ENCODE data around the gene ULBP1.
"Not testable (repeated sequence)": the region's sequence is repeated elsewhere in the genome, so short reads cannot be mapped to it uniquely, and the experiment has no call there.

ULBP1 gene

DNA sequence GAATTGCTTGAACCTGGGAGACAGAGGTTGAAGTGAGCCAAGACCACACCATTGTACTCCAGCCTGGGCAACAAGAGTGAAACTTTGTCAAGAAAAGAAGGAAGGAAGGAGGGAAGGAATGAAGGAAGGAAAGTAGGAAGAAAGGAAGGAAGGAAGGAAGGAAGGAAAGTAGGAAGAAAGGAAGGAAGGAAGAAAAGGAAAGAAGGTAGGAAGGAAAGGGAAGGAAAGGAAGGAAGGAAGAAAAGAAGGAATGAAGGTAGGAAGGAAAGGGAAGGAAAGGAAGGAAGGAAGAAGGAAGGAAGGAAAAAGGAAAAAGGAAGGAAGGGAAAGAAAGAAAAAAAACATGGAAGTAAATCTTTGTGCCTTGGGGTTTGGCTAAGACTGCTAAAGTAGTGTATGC, 11.7 kb downstream of the ULBP1 start:
- DNase-seq (ENCODE audit: low spot score) = no peak

DNA sequence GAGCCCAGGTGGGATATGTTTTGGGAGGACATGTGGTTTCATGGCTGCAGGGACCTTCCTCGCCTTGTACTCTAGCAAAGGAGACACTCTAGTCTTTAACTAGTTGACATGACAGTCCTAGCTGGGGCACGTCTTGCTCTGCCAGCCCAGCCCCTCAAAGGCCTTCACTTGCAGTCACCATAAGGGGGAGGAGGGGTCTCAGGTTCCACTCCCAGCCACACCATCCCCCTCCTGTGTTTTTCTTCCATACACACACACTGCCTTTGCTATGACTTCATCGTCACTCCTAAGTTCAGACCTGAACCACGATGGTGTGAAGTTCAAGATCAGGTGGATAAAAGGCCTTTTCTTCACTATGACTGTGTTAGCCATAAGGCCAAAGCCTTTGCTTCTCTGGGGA, 13.5 kb downstream of the ULBP1 start:
- no peak for DNase-seq (ENCODE audit: low spot score)

DNA sequence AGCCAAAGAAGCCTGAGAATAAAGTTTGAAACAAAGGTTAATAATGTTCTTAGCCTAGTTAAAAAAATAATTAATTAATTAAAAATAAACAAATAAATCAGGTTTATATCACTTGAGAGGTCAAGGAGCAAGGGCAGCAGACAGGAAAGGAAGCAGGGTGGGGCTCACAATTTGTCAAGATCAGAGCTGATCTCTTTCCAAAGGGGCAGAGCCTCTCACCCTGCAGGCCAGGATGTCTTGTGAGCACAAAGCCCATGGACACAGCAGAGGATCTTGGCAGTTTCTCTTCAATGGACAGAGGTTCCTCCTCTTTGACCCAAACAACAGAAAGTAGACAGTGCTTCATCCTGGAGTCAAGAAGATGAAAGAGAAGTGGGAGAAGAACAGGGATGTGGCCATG, 14.9 kb downstream of the ULBP1 start:
- DNase-seq (ENCODE audit: low spot score) = no peak

DNA sequence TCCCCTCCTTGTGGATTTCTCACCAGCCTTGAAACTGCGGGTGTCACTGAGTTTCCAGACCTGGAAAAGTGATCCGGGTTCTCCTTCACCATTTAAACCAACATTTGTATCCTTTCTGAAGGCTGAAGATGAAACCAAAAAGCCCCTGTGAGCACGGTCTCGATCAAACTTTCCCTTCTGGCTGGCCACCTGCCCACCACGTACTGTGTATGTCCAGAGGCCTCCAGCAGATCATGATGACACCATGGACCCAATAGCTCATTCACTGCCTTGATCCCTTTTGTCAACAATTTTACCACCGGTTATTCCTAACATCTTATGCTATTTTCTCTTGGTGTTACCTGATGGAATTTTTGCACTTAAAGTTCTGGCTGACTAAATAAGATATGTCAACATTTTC, 15.6 kb downstream of the ULBP1 start:
- no peak for DNase-seq (ENCODE audit: low spot score)

DNA sequence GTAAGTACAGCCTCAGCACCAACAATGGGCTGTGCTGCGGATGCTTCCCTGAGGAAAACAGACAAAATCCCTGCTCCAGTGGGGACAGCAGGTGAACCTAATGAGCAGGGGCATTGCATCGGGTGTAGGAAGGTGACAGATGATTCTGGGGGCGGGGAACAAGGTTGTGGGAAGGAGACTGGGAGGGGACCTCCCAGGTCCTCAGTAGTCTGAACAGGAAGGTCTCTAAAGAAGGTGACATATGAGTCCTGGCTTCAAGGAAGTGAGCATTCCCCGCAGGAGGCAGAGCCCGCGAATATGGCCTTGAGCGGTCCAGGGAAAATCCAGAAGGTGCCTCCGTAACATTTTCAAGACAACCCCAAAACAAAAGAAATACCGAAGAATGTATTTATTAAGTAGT, 19.4 kb downstream of the ULBP1 start:
- DNase-seq (ENCODE audit: low spot score) = no peak

DNA sequence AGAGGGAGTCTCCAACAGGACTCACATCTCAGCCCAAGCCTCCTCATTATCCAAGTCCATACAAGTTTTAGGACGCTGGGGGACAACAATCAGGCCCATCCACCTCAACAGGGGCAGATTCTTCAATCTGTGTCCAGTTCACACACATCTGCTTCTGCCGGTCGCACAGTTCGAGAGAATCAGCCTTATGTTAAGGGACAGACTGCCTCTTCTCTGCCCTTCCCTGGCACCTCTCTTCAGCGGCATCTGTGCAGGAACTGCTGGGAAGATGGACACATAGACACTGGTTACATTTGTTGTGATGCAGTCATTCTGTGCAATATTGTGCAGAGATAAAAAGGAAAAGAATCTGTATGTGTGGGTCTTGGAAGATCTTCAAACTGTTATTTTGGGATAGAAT, 21.0 kb downstream of the ULBP1 start:
- no peak for DNase-seq (ENCODE audit: low spot score)

DNA sequence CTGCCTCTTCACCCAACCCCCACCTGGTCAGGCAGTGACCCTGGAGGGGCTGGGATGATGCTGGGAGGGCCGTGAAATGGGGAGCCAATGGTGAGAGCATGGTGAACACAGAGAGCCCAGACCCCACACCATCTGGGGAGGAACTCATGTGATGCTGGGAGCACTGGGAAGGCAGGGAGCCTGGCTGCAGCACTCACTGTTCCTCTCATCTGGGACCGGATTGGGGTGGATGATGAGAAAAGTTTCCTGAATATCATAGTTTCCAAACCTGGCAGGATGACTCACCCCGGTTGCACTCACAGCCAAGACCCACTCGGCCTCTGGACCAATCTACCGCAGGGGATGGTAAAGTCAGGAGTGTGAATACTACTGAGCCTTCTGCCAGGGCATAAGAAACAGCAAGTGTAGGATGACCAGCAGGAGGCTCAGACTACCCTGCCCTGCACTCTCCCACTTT, 21.8 kb downstream of the ULBP1 start:
- DNase-seq (ENCODE audit: low spot score) = no peak

DNA sequence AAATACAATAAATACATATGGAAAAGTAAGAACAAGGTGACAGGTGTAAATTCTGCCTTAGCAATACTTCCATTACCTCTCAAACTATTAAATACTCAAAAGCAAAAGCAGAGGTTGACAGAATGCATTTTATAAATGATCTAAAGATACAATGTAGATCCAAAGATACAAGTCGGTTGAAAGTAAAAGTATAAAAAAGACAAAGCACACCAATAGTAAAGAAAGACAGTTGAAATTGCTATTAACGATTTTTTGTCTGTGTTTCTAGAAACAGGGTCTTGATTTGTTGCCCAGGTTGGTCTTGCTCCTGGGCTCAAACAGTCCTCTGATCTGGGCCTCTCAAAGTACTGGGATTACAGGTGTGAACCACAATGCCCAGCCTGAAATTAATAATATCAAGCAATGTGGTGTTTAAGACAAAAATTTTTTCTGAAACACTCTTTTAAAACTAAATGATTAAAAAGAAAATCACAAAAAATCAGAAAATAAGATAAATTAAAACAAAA, 23.9 kb downstream of the ULBP1 start:
- no peak for DNase-seq (ENCODE audit: low spot score)

DNA sequence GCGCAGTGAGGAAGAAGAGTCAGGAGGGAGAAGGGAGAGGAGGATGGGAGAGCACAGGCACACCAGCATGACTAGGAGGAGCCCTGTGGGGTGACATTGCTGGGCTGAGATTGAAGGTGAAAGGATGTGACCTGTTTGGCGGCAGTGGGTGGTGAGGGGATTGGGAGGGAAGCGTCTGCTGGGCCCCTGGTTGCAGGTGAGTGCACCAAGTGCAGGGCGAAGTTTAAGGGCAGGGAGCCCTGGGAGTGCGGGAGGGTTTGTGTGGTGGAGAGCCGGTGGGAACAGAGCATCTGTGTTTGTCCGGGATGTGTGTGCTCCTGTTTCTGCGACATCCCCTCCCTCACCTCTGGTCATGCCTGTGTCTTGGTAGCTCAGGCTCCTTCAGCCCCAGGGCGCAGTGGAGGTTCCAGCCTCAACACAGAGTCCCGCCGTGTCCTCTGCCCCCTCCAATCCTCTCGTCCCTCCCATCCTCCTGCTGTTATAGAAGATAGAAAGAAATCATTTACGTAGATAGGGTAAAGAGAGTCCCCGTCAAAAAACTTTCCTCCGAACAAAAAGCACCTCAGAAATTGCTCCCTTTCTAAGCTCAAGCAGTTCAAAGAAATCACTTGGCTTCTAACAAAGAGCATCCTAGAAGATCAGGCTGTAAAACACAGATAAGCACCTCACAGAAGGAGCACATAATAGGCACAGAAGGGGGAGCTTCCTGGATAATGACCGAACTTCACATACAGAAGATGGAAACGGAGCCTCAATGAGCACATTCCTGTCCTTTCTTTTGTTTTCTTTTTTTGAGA, 25.0 kb downstream of the ULBP1 start:
- DNase-seq (ENCODE audit: low spot score) = no peak

DNA sequence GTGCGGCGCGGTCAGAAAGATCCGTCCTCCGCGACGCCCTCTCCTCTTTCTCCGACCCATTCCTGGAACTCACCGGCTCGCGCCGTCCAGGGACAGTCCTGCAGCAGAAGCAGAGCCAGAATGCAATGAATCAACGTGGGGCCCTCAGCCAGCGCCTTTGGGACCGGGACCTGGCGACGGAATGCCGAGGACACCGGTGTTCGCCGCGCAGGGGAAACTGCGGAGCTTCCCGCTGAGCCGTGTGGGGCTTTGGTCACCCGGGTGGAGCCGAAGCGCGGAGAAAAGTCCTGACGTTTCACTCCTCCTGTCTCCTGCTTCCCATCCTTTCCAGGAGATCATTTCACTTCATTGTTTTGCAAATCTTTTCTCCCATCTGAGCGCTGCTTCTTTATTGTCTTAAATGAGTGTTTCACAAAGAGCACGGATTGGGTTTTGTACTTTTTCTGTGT, 26.5 kb downstream of the ULBP1 start:
- DNase-seq (ENCODE audit: low spot score) = no peak

DNA sequence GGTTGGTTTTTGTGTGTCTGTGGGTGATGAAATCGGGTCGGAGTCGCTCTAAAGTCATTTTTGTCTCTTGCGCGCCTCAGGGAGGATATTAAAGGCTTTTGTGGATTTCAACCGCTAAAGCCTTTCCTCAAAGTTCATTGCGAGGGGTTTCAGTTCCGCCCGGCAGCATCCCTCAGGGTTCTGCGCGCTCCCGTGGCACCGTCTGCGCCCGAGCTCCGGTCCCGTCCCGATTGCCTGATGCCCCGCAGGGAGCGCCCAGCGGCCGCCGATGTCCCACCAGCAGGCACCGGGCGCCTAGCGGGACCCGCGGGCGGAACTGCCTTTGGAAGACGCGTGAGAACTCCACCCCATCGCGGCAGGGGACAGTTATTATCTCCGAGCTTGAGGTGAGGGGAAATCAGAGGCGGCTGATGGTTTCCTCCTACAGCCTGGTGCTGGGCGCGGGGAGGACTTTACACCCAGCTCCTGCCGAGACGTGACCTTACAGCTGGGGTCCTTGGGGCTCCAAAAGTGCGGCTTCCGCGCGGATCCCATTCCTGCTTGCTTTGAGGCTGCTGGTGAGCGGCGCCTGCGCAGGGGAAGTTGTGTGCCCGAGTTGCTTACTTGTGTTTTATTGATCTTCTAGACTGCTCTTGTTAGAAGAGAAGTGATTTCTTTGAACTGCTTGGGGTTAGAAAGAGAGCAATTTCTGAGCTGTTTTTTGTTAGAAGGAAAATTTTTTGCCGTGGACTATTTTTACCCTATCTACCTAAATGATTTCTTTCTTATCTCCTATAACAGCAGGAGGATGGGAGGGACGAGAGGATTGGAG, 27.1 kb downstream of the ULBP1 start:
- DNase-seq (ENCODE audit: low spot score) = no peak

DNA sequence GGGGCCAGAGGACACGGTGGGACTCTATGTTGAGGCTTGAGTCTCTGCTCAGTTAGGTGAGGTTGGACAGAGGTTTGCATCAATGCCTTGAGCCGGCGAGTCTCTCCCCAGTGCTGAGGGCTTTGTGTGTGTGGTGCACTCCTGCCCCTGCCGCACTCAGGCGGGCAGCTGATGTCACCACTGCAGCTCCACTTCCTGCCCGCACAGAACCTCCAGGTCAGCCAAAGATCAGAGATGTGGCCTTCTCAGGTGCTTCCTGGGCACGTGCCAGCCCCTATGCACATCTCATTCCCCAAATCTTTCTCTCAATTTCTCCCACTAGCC, 27.7 kb downstream of the ULBP1 start:
- DNase-seq (ENCODE audit: low spot score) = not testable (repeated sequence)

DNA sequence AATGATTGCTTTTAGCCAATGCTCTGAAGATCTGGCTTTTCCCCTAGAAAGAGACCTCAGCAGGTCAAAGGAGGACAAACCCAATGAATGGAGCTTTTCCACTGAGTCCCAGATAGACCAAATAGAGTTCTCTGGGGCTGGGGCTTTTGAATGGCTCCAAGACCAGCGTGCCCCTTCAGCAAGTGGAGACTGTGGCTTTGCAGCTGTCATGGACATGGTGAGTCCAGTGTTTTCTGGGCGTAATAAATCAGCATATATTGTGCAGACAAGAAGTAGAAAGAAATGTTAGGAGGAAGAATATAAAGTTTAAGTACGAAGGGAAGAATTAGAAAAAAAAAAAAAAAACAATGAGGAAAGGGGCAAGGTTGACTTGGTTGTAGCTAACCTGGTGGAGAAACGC, 28.1 kb downstream of the ULBP1 start:
- no peak for DNase-seq (ENCODE audit: low spot score)

DNA sequence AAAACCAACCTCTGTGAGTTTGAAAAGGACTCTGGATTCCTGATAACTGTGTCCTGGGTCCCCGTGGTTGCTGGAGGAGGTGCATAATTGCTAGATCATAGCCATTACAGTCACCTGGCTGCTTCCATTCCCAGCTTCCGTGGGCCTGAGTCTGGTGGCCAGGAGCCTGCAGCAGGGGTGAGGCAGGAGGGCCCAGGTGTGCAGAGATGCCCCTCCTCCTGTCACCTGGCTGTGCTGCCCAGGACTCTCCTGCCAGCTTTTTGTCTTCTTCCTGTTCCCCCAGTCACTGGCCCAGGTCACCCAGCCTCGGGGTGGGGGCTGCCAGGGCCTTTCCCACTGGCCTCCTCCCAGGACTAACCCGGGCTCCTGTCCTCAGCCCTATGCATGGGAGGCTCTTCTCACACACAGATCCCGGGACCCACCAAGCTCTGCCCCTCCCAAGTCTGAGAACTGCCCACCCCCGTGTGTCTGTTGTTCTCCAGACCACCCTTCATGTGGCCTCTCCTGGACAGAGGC, 31.6 kb downstream of the ULBP1 start:
- no peak for DNase-seq (ENCODE audit: low spot score)

DNA sequence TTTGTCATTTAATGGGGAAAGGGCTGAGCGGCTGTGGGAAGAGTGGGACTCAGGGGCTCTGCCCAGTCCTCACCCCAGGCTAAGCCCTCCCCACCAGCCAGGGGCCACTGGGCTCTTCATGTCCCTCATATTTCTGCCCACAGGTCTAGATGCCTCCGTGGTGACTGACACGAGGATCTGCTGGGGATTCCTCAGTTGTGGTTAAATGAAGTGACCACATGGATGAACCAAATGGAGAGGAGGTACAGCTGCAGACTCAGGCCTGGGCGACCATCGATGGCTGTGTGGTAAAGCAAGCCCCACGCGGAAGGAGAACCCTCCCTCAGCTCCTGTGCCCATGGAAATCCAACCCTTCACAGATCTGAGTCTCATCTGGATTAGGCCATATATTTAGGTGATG, 32.2 kb downstream of the ULBP1 start:
- DNase-seq (ENCODE audit: low spot score) = no peak

DNA sequence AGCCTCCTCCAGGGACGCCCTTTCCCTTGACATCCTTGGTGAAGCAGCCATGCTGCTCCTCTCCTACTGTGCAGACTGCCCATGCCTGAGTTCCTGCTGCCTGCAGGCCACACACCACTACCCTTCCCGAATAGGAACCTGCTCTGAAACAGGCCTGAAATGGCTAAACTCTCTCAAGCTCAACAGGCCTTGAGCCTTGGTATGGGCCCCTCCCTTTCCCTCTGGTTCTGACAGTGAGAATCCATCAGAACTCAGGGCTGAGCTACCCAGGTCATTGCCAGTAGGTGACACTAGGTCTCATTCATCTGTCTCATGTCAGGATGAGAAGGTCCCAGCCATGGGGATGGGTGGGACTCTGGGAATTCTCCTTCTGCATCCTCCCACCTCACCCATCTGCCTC, 35.9 kb downstream of the ULBP1 start:
- DNase-seq (ENCODE audit: low spot score) = no peak

DNA sequence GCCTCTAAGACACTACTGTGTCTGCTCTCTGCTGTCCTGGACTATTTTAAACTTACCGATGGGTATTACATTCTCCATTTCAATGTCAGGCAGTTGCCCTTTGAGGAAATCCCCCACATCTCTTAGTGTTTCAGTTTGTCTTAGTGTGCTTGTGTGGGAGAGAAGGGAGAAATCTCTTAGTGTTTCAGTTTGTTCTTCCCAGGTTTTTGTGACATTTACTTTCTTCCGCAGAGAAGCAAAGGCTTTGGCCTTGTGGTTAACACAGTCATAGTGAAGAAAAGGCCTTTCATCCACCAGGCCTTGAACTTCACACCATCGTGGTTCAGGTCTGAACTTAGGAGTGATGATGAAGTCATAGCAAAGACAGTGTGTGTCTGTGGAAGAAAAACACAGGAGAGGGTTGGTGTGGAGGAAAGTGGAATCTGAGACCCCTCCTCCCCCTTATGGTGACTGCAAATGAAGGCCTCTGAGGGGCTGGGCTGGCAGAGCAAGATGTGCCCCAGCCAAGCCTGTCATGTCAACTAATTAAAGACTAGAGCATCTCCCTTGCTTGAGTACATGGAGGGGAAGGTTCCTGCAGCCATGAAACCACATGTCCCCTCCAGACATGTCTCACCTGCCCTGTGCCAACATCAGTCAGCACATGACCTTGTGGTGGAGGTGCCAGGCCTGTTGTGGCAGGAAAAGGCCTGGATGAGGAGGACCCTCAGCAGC, 37.7 kb downstream of the ULBP1 start:
- no peak for DNase-seq (ENCODE audit: low spot score)

DNA sequence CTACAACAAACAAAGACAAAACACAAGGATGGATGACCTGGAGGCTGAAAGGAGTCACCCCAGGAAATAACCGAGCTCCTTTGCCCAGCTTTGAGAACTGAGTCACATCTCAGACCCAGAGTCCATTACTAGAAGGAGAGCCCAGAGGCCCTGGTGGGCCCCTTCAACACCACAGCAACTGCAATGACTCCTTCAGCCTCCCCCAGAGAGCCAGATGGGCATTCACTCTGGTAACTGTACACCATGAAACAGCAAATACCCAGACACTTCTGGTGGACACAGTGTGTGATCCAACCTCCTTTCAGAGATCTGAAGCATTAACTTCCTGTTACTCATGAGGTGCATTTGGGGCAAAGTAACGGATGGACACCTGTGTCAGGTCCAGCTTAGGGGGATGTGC, 39.0 kb downstream of the ULBP1 start:
- no peak for DNase-seq (ENCODE audit: low spot score)

DNA sequence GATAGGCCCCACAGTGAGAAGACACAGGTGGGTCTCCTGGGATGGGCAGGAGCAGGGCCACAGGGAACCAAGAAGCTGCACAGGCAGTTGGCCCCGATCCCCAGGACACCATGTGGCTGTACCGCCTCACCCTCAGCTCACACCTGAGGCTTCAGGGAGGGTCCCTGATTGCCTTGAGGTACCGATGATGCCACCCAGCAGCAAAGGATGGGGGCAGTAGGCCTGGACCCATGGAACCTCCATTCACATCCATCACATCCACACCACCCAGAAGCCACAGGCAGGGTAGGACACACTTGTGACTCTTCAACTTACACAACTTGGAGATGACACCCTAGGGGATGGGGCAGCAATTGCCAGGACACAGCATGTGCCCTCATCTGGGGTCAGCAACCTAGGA, 39.9 kb downstream of the ULBP1 start:
- DNase-seq (ENCODE audit: low spot score) = not testable (repeated sequence)

DNA sequence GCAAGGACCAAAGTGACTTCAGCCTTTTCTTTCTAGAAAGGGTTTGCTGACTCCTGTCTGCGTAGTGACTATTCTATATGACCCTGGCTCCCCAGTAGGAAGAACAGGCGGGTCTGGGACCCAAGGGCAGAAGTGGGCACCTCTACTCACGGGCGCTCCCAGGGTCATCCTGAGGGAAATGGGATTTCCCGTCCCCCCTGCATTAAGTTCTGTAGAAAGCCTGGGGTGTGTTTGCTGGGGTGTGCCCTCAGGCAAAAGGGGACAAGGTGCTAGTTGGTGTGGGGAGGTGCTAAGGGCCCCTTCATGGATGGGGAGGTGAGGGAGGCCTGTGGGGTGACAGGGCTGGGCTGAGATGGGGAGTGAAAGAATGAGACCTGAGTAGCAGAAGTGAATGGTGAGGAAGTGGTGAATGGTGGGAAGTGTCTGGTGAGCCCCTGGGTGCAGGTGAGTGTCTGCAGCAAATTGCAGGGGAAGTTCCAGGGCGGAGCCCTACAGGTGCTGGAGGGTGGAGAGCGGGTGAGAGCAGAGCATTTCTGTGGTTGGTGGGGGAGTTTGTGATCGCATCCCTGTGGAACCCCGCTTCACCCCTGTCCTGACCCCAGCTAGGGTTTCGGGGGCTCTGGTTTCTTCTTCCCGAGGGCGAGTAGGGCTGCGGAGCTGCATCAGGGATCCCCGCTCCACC, 40.5 kb downstream of the ULBP1 start:
- DNase-seq (ENCODE audit: low spot score) = no peak

DNA sequence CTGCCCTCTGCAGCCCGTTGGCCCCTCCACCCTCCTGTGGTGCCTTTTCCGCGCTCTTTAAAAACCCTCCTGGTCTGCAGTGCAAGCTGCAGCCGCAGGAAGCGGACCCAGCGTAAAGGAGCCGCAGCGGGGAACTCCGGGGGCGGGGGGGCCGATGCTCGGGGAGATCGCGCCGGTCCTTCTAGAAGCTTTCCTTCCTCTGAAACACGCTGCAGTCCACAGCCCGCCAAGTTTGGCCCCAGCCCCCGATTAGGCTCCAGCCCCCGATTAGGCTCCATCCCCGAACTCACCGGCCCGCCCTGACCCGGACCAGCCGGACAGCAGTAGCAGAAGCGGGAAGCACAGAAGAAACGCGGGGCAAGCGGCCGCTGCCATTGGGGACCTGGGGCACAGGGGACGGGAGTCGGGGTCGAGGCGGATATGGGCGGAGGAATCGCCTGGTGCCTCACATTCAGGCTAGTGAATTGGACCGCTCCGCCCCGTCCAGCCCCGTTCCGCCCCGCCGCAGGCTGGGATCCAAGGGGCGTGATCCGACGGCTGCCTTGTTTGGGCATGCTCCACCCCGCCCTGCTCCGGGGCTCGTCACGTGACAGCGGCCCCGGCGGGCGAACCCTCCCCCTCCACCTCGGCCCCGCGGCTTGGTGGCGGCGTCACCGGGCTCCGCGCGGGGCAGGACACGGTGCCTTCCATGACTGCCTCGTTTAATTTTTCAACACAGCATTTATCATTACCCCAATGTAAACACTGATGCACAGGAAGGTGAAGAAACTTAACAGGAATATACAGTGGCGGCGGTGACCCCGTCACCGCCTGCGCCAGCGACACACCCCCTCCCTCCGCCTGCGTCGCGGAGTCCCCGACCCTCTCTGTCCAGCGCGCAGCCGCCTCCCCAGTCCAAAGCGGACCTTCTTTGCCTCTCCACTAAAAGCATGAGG, 41.3 kb downstream of the ULBP1 start:
- DNase-seq (ENCODE audit: low spot score) = peak; percentile 53

All from pons (tissue), 1 donor.